A549 treated with CpdA at 1 μM for 4 hours (cell line): ENCODE measurements around the gene KIF5B. TPM values are rescaled to one million over a fixed set of nuclear protein-coding genes. Genes with fewer than 3 reads are reported as not detected.

Experiments used
- total RNA-seq: library from RNA; stranded (reverse); fragments of 200-300 nt; extraction: Qiagen RNA extraction; gene quantifications from 5 replicates; pipeline ENCODE4 v1.2.3, GENCODE V29; 2022; ENCODE audit warnings: low read depth

KIF5B gene
- total RNA-seq = 58.8 to 89.0 TPM (median 69.9 TPM) in 5 replicates

DNA sequence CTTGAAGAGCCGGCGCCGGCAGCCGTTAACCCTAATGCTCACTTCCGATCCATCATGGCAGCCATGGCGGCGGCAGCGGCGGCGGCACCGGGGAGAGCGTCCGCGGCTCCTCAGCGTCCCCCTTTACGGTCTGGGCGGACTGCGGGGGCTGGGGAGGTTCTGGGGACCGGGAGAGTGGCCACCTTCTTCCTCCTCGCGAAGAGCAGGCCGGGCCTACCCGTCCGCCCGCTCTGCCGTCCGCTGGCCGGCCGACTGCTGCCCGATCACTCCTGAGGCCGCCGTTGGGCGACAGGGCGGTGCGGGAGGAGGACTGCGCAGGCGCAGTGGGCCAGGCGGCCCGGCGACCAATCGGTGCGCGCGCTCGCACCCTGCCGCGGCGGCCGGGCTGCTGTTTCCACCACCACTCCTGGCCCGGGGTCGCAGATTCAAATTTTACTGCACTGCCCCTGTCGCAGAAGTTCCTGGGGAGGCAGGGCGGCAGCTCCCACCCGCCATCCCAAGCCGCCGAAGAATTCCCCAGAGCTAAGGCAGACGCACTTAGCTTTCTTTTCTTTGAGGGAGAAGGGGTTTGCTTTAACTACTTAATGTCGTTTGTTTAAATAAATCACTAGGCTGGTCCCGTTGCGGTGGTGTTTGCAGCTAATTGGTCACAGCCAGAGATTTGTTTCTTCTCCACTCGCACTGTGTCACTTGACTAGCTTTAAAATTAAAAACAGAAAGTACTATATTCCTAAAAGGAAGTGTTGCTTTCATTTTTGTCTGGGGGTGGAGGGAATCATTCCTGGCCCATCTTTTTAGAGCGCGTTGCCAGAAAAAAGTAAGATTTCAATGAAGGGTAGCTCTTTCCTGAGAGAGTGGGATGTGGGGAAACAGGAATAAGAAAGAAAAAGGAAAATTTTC lies at the start of gene KIF5B:
TSS of gene KIF5B (minus strand) at position 290 of the 900 bp plus-strand sequence. CDS start 452 bp downstream, outside the sequence.

Other genes starting within 250 kb of the KIF5B start
- 19.7 to 24.0 TPM (median 20.4 TPM) in 5 replicates for gene ARHGAP12, start 127.6 kb downstream of the KIF5B start, total RNA-seq